NCI-H748 treated with DMSO at 0.1 percent for 48 hours (cell line): Measurements from ENCODE around the gene CTBS.
"Not testable (repeated sequence)": the region's sequence is repeated elsewhere in the genome, so short reads cannot be mapped to it uniquely, and the experiment has no call there.

ENCODE experiments used
- DNase-seq: peaks from one replicate; lab custom pipeline; 2025; lab: John Stamatoyannopoulos, UW

CTBS gene

DNA sequence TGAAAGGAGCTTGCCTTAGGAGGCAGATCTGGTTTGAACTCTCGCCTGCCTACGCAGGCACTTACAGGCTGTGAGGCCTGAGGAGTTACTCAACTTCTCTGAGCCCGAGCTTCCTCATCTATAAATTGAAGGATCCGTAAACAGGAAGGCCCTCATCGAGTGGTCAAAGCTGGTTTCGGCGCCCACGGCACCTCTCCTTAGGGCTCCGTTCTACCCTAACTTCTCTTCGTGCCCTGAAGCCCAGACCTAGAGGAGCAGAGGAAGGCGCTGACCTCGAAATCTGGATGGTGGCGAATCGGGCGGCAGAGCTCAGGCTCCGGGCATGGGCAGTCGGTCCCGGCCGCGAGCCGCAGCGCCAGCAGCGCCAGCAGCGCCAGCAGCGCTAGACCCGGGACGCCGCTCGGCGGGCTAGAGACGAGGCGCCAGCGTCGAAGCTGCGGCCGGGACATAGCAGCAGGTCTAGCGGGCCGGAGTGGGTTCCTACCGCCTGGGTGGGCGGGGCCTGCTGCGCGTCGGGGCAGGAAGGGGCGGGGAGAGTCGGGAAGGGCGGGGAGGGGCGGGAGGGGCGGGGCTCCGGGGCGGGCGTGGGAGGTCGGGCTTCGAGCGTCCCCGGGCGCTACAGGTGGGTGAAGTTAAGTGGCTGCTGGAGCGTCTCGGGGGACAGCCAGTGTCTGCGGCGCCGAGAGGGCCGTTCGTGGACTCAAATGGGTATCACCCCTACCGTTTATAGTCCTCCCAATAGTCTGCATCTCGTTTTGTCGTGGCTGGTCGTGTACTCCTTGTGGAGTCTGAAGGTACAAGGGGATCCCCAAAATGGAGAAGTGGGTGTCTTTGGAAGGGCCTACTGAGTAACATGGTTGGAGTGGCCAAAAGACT lies at the start of gene CTBS:
Gene CTBS, minus strand, starts transcription at position 474 of the 876 bp plus-strand sequence. Its CDS starts 25 bp downstream, at position 449.
- peak; percentile 34 for DNase-seq

DNA sequence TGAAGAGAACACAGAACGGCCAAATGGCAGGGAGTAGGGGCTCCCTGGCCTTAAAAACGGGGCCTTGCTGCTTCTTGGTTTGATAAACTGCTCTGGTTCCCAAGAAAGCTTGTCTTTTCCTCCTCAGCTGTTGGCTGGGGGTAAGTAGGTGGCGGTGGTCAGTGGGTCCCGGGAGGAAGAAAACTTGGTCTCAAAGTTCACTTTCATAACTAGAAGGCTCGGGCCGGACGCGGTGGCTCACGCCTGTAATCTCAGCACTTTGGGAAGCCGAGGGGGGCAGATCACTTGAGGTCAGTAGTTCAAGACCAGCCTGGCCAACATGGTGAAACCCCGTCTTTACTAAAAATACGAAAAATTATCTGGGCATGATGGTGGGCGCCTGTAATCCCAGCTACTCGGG lies 47.3 kb upstream of the CTBS start:
- no peak for DNase-seq

DNA sequence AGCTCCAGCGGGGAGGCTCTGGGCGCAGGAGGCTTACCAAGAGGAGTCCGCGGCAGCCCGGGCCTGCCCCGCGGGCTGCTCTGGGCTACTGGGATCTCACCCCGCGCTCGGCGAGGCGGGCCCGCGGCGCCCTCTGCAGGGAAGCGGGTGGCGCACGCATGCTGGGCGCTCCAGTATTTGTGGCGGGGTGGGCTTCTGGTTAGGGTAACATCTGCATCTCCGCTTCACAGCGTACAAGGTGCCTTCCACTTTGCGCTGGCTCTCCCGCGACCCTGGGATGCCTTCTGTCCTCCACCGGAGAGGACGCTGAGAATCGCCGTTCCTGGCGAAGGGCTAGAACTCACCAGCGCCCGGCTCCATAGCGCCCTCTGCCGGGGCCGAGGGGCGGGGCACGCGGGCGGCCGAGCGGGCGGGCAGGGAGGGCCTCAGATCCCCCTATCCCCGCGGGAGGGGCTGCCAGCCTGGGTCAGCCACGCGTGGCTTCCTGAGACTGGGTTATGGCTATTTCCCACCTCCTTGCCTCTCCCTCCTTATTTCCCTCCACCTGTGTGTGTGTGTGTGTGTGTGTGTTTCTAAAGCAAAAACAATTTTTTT lies 46.6 kb upstream of the CTBS start:
- DNase-seq = peak; percentile 59

DNA sequence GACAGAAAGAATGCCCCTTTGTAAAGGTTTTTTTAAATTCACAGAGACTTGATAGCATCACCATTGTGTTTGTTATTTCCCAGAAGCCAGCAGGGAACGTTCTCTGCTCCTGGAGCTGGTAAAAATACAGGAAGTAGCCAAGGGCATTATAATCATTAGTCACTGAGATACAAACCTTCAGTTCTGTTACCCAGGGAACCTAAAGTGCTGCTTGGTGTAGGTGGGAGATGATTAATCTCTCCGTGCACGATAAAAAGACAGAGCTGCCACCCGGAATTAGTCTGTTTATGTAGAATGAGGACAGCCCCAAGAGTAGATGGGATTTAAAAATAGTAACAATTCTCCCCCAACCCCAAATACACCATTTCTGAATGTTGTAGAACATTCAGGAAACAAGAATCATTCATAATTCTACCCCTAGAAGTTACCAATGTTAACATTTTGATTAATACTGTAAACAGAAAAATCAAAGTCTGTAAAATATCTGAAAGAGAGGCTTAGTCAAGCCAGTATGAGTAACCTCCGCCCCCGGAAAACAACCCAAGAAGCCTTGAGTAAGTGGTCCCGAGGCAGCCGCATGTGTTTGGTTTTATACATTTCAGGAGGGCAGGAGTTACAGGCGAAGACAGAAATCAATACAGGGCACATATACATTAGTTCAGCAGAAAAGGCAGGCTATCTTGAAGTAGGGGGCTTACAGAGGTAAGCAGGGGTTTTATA lies 45.3 kb upstream of the CTBS start:
- peak; percentile 41 for DNase-seq

- no peak for DNase-seq
Observed at GRCh38 chr1:84617349-84617748, 43.1 kb upstream of the CTBS start.

DNA sequence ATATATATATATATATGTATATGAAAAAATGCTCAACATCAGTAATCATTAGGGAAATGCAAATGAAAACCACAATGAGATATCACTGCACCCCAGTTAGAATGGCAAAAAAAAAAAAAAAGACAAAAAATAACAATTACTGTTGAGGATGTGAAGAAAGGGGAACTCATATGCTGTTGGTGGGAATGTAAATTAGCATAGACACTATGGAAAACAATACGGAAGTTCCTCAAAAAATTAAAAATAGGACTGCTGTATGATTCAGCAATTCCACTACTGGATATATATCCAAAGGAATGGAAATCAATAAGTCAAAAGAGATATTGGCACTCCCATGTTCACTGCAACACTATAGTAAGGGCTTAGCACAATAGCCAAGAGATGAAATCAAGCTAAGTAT lies 41.5 kb upstream of the CTBS start:
- no peak for DNase-seq

DNA sequence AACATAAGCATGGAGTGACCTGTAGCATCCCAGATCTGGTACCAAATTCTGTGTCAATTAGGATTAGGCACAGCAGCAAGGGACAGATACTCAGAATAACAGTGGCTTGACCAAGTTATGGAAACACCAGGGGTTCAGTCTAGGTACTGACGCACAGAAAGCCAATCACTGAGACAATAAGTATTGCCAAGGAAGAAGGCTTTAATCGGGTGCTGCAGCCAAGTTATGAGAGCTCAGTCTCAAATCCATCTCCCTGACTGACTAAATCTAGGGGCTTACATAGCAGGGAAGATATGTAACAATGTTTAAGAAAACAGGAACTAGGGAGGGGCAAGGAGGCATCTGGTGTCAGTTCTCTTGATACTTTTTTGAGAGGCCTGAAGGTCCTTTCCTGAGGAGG lies 39.6 kb upstream of the CTBS start:
- DNase-seq = no peak

DNA sequence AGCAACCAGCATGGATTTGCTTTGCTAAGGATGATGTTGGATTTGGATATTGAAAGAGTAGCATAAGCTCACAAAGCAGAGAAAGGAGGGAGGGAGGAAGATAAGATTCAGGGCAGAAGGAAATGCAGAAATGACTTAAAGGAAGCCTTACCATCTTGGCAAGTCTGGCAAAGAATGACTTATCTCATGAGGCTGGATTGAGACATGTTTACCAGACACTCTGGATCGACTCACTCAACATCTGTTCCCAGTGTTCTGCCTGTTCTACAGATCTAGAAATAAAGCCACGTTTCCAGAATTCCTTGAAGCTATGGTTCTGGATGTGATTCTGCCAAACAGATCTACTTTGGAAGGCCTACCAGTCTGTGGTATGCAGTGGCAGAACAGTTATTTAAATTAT lies 38.8 kb upstream of the CTBS start:
- no peak for DNase-seq

DNA sequence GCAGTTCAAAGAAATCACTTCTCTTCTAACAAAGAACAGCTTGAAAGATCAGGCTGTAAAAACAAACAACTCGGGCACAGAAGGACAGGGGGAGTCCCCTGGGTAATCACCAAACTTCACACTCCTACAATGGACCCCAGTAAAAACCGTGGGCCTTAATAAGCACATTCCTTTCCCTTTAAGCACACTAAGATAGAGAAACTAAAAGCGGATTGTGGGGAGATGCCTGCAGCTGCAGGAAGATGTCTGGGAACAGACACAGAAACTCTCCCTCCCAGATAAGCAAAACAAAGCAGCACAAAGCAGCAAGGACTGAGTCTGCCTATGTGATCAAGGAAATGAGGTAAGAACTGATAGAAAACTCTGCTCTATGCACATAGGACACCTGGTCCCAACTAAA lies 37.6 kb upstream of the CTBS start:
- no peak for DNase-seq

GRCh38 chr1:84611091-84611490 lies 36.9 kb upstream of the CTBS start:
- DNase-seq = no peak

- no peak for DNase-seq
Observed at GRCh38 chr1:84606977-84607376, 32.7 kb upstream of the CTBS start.

DNA sequence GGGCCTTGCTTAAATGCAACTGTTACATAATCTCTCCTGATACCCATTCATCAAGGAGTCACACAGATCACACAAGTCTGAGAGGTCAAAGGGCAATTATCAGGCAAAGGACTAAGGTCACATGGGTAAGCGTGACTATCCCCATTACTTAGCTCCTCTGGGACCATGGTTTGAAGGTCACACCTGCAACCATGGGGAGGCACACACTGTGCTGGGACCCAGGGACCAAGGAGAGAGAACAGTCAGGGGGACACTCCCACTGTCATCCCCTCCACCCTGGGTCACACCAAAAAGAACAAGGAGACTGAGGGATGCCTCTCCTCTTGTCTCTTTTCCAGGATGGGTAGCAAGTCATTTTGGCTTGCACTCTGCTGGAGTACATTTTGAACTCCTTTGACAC lies 30.9 kb upstream of the CTBS start:
- DNase-seq = no peak

- DNase-seq = peak; percentile 12
Observed at GRCh38 chr1:84603941-84604830, 29.9 kb upstream of the CTBS start.

- DNase-seq = no peak
Observed at GRCh38 chr1:84603223-84603622, 29.0 kb upstream of the CTBS start.

GRCh38 chr1:84600796-84601195 lies 26.6 kb upstream of the CTBS start:
- DNase-seq = no peak

DNA sequence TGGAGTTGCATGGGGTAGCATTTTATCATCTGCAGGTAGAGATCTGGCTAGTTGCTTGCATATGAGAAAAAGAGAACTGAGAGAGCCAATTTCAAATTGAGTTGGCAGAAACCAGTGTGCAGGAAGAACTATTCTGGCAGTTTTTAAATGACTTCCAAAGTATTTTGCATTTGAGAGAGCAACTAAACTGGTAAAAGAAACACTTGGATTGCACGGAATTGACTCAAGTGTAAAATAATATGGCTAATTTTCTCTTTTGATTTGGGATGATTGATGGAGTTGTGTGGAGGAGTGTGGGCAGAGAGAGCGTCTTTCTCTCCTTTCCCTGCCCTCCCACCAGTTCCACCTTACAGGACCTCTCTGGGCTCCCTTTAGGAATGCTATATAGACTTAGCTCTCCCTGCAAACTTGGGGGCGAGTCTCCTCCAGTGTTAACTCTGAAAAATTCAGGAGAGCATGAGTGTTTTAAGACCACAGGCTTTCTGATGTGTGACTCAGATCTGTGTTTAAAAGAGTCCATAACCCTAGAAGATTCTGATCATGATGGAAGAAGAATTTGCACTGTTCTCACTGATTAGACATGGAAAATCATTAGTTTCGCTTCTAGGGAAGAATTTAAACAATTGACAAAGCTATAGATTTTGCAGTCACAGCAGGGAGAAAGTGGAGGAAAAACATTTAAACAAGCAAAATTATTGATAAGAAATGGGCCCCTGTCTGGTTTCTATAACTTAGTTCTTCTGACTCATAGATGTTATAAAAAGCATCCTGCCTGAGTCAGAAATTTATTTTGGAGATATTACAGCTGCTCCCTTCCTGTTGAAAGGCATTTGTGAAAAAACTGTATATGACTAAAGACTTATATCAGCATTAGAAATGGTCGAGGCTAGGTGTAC lies 24.9 kb upstream of the CTBS start:
- no peak for DNase-seq

DNA sequence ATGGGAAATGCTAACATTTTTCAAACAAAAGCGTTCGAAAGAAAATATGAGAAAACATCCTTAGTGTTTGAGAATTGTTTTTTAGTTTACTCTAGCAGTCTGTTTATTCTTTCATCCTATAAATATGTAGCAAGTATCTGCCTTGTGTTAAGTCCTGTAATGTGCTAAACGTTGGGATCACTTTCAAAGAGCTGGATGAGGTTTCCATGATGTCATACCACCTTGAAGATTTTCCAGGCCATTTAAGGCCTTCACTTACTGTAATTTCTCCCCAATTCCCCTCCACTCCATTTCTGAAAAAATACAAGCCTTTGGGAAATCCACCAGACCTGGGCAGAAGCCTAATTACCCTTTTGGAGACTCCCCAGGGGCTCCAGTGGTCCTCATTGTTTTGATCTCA lies 24.2 kb upstream of the CTBS start:
- no peak for DNase-seq

DNA sequence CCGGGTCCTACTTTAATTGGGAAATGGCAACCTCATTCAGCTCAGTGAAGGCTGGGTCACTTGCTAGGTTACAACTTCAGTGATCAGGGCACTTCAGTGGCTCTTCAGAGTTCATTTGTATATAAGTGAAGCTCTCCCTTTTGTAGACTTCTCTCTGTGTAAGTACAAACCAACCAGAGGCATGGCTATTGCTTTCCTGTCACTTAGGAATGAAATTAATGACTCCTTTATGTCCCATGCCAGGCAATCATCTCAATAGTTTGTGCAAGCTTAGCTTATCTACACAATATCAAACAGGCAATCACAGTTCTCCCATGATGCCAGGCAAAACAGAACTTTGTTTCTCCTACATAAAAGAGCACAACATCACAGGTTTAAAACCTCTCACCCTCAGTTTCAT lies 22.8 kb upstream of the CTBS start:
- DNase-seq = no peak

DNA sequence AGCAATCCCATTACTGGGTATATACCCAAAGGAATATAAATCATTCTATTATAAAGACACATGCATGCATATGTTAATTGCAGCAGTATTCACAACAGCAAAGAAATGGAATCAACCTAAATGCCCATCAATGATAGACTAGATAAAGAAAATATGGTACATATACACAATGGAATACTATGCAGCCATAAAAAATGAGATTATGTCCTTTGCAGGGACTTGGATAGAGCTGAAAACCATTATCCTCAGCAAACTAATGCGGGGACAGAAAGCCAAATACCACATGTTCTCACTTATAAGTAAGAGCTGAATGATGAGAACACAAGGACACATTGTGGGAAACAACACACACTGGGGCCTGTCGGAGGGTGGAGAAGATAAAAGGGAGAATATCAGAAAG lies 20.7 kb upstream of the CTBS start:
- not testable (repeated sequence) for DNase-seq

- DNase-seq = no peak
Observed at GRCh38 chr1:84587099-84587498, 12.9 kb upstream of the CTBS start.

DNA sequence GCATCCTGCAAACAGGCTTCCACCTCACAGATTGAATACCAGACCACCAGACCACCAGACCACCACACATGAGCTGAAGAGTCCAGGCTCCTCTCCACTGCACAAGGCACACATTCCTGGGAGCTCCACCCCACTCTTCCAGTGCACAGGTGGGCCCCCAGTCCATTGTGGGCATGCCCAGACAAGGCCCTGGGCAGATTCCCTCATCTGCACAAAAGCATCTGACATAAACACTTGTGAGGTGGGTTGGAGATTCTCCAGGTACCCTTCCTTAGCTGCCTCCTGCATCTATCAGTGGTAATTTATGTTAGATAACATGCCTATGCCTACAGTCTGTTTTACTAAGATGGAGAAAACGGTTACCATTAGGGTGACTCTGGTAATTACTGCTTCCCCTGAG lies 11.6 kb upstream of the CTBS start:
- DNase-seq = no peak
